HCT116 (cell line): Measurements from ENCODE around the gene LRRC3C.

Source experiments
- EGR1 ChIP-seq: IDR thresholded peaks from 2 replicates; pipeline ENCODE4 v1.6.1; 2012; ENCODE audit warnings: low read depth
- EZH2 ChIP-seq: fragments of 200-600 bp; sonication (generic); IDR thresholded peaks from 2 replicates; pipeline ENCODE4 v1.6.1; 2017; ENCODE audit warnings: antibody characterized with exemption, mixed run types
- FOSL1 ChIP-seq: IDR thresholded peaks from 2 replicates; pipeline ENCODE4 v1.6.1; 2012; ENCODE audit warnings: low read depth
- POLR2A ChIP-seq: IDR thresholded peaks from 2 replicates; pipeline ENCODE4 v1.7.0; 2011; ENCODE audit warnings: borderline replicate concordance; ENCODE audit not compliant: insufficient read depth, insufficient read length; ENCODE audit errors: extremely low read depth
- RAD21 ChIP-seq: IDR thresholded peaks from 2 replicates; pipeline ENCODE4 v1.6.1; 2012; ENCODE audit warnings: low read depth, mild to moderate bottlenecking
- SRF ChIP-seq: IDR thresholded peaks from 2 replicates; pipeline ENCODE4 v1.6.1; 2012; ENCODE audit warnings: low read depth
- ZBTB33 ChIP-seq: IDR thresholded peaks from 2 replicates; pipeline ENCODE4 v1.6.1; 2011; ENCODE audit warnings: mild to moderate bottlenecking, low read length, moderate library complexity; ENCODE audit not compliant: insufficient replicate concordance; ENCODE audit errors: extremely low read depth
- ZFX ChIP-seq: fragments of 450-650 bp; IDR thresholded peaks from 2 replicates; pipeline ENCODE4 v1.6.1; 2017
- TF ChIP-seq, protein P1 (sequence below), 3 experiments: fragments of 200-600 bp in 1 of 3; sonication (generic) in 1 of 3; IDR thresholded peaks in 2 of 3; conservative IDR thresholded peaks in 1 of 3; 2 replicates each; pipeline ENCODE4 v1.5.1; 2012 to 2017; ENCODE audit warnings: low read depth in 2 of 3, low read length in 2 of 3, antibody characterized with exemption in 1 of 3, borderline replicate concordance in 1 of 3, control low read depth in 1 of 3, mild to moderate bottlenecking in 1 of 3, mixed read lengths in 1 of 3, mixed run types in 1 of 3, moderate library complexity in 1 of 3; ENCODE audit not compliant: insufficient read depth in 1 of 3
- TF ChIP-seq, protein P2 (sequence below): IDR thresholded peaks from 2 replicates; pipeline ENCODE4 v1.6.1; 2012; ENCODE audit warnings: low read depth

DNA sequence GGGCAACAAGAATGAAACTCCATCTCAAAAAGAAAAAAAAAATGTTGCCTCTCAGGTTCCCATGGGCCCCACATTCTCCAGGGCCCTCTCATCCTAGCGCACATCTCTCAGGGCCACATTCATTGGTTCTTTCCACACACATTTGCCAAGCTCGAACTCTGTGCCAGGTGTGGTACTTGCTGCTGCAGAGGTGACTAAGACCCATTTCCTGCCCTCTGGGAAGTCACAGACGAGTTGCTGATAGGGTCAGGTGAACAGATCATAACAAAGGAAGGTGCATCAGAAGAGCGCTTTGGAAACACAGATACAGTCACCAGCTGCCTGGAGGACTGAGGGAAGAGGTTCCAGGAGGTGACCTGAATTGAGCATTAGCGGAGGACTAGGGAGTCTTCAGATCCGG, 36.3 kb downstream of the LRRC3C start:
- TF ChIP-seq FOSL1 (no peak), ZFX (no peak), POLR2A (no peak), EGR1 (no peak), EZH2 (no peak), ZBTB33 (no peak), RAD21 (no peak), SRF (no peak)
- TF ChIP-seq, protein P1, sequence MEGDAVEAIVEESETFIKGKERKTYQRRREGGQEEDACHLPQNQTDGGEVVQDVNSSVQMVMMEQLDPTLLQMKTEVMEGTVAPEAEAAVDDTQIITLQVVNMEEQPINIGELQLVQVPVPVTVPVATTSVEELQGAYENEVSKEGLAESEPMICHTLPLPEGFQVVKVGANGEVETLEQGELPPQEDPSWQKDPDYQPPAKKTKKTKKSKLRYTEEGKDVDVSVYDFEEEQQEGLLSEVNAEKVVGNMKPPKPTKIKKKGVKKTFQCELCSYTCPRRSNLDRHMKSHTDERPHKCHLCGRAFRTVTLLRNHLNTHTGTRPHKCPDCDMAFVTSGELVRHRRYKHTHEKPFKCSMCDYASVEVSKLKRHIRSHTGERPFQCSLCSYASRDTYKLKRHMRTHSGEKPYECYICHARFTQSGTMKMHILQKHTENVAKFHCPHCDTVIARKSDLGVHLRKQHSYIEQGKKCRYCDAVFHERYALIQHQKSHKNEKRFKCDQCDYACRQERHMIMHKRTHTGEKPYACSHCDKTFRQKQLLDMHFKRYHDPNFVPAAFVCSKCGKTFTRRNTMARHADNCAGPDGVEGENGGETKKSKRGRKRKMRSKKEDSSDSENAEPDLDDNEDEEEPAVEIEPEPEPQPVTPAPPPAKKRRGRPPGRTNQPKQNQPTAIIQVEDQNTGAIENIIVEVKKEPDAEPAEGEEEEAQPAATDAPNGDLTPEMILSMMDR (IDR thresholded peaks at IDR 0.05 in 2 of 3, conservative IDR thresholded peaks at IDR 0.05 in 1 of 3; ENCODE audit: borderline replicate concordance in 1 of 3, insufficient read depth in 1 of 3, low read depth in 2 of 3, low read length in 2 of 3): no peak
- TF ChIP-seq, protein P2, sequence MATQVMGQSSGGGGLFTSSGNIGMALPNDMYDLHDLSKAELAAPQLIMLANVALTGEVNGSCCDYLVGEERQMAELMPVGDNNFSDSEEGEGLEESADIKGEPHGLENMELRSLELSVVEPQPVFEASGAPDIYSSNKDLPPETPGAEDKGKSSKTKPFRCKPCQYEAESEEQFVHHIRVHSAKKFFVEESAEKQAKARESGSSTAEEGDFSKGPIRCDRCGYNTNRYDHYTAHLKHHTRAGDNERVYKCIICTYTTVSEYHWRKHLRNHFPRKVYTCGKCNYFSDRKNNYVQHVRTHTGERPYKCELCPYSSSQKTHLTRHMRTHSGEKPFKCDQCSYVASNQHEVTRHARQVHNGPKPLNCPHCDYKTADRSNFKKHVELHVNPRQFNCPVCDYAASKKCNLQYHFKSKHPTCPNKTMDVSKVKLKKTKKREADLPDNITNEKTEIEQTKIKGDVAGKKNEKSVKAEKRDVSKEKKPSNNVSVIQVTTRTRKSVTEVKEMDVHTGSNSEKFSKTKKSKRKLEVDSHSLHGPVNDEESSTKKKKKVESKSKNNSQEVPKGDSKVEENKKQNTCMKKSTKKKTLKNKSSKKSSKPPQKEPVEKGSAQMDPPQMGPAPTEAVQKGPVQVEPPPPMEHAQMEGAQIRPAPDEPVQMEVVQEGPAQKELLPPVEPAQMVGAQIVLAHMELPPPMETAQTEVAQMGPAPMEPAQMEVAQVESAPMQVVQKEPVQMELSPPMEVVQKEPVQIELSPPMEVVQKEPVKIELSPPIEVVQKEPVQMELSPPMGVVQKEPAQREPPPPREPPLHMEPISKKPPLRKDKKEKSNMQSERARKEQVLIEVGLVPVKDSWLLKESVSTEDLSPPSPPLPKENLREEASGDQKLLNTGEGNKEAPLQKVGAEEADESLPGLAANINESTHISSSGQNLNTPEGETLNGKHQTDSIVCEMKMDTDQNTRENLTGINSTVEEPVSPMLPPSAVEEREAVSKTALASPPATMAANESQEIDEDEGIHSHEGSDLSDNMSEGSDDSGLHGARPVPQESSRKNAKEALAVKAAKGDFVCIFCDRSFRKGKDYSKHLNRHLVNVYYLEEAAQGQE: no peak
